Lower lobe of right lung (tissue), 2 donors: ENCODE data around the gene NTN3. TPM values are rescaled to one million over a fixed set of nuclear protein-coding genes. Genes with fewer than 3 reads are reported as not detected.

Source experiments
- ATAC-seq, 2 donors: fragments of 200-7000 bp; cut with Tn5 transposase; one replicate each; pipeline ENCODE4 v1.9.1; 2020 to 2022; ENCODE audit warnings: mild to moderate bottlenecking in 2 of 2, moderate library complexity in 2 of 2
- DNase-seq: peaks from one replicate; pipeline ENCODE4 v3.0.0-alpha.2; 2020
- H3K27ac ChIP-seq: fragments of 200-600 bp; one replicate; pipeline ENCODE4 v1.8.0; 2022
- H3K27me3 ChIP-seq: fragments of 200-600 bp; one replicate; pipeline ENCODE4 v1.8.0; 2022; ENCODE audit warnings: low read depth
- H3K36me3 ChIP-seq: fragments of 200-600 bp; one replicate; pipeline ENCODE4 v1.8.0; 2022; ENCODE audit warnings: mild to moderate bottlenecking
- H3K4me1 ChIP-seq: fragments of 200-600 bp; one replicate; pipeline ENCODE4 v1.8.0; 2022
- H3K4me3 ChIP-seq: fragments of 200-600 bp; one replicate; pipeline ENCODE4 v1.8.0; 2022; ENCODE audit warnings: mild to moderate bottlenecking
- H3K9me3 ChIP-seq: fragments of 200-600 bp; one replicate; pipeline ENCODE4 v1.8.0; 2022
- intact Hi-C: fragments of 100-400 bp; cut with DNase I; formaldehyde crosslinking; loops from one replicate; pipeline ENCODE4 v1.11.0; 2022
- total RNA-seq: library from RNA; stranded (reverse); fragmentation: NEBNext Ultra II Directional; extraction: Animal tissue kit (Norgen Biotek cat#: 25700); gene quantifications from one replicate; pipeline ENCODE4 v1.2.1, GENCODE V29; 2021
- TF ChIP-seq, protein P1 (sequence below): fragments of 200-600 bp; IDR thresholded peaks from one replicate; pipeline ENCODE4 v1.8.0; 2022; ENCODE audit warnings: antibody characterized with exemption, mild to moderate bottlenecking
- donor health status: DM: no; HTN: yes; CAD: no; lungs with severe emphysema.

The NTN3 gene
- total RNA-seq, 1 donor from 2014 or later, result 0.24 TPM

DNA sequence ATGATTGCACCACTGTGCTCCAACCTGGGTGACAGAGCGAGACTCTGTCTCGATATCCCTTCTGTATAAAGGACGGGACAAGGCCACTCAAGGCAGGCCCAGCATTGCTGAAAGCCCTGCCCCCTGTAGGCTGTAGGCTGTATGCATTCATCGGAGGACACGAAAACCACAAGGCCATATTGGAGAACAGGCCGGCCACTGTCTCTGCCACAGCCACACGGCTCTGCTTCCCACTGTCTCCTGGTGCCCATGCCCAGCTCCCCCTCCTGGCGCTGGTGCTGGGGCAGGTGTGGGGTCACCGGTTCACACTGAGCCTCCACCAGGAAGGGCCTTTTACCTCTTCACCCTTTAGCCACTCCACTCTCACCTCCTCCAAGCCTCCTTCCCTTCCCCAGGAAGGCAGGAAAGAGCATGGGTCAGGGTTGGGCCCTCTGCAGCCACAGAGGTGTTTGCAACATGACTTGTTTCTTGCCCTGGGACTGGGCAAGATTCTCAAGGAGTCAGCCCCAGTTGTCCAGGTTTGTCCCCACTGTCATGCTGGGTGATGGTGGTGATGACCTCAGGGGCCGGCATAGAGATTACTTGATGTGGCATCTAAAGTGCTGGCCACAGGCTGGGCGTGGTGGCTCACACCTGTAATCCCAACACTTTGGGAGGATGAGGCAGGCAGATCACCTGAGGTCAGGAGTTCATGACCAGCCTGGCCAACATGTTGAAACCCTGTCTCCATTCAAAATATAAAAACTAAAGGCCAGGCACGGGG lies 5.3 kb upstream of the NTN3 start:
- TF ChIP-seq, protein P1, sequence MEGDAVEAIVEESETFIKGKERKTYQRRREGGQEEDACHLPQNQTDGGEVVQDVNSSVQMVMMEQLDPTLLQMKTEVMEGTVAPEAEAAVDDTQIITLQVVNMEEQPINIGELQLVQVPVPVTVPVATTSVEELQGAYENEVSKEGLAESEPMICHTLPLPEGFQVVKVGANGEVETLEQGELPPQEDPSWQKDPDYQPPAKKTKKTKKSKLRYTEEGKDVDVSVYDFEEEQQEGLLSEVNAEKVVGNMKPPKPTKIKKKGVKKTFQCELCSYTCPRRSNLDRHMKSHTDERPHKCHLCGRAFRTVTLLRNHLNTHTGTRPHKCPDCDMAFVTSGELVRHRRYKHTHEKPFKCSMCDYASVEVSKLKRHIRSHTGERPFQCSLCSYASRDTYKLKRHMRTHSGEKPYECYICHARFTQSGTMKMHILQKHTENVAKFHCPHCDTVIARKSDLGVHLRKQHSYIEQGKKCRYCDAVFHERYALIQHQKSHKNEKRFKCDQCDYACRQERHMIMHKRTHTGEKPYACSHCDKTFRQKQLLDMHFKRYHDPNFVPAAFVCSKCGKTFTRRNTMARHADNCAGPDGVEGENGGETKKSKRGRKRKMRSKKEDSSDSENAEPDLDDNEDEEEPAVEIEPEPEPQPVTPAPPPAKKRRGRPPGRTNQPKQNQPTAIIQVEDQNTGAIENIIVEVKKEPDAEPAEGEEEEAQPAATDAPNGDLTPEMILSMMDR, result no peak
- H3K27ac ChIP-seq, result no peak overlapping the region
- H3K27me3 ChIP-seq, result peaks cover 32% of the 10 kb centered on the region
- intact Hi-C loops, result no loop called here
- H3K4me3 ChIP-seq, result no peak overlapping the region
- peaks cover 27% of the 10 kb centered on the region for H3K4me1 ChIP-seq
- DNase-seq (no peak), ATAC-seq (no peak)
- no peaks in the 10 kb centered on the region for H3K9me3 ChIP-seq
- no peaks in the 10 kb centered on the region for H3K36me3 ChIP-seq

DNA sequence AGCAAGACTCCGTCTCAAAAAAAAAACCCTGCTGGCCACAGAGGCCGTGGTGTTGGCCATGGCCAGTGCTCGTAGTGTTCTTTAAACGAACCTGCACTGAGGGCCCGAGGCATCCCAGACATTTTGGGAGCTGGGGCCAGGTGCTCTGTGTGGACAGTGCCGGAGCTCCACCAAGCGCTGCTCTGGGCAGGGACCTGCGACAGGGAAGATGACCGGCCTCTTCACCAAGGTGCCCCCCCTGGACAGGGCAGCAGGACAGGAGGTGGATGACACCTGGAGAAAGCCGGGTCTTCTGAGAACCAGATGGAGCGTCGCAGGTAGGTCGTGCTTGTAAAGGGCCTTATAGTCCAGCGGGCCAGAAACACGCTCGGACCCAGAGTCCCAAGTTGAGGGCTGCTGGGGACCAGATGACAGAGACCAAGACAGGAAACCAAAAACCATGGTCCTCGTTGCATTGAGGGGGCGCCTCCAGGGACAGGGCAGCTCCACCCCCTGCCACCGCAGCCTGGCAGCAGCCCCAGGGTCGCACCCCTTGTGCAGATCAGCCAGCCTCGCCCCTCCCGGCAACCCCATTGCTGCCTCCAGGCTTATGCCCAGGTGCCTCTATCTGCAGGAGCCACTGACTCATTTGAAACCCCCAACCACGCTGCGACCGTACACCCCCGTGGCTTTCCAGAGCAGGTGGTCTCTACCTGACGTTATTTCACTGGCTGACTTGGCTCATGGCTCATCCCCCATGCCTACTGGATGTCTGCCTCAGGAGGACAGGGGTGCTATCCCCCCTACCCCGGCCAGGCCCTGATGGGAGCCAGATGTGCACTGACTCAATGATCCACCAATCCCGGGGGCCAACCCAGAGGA lies 4.2 kb upstream of the NTN3 start:
- Histone ChIP-seq H3K4me1 (peaks cover 37% of the 10 kb centered on the region), H3K9me3 (no peaks in the 10 kb centered on the region), H3K36me3 (no peaks in the 10 kb centered on the region), H3K4me3 (peak overlapping the region; percentile 48), H3K27me3 (peaks cover 43% of the 10 kb centered on the region), H3K27ac (no peak overlapping the region)
- intact Hi-C loops, result no loop called here
- no peak for DNase-seq
- TF ChIP-seq, protein P1, result no peak
- ATAC-seq, result no peak

DNA sequence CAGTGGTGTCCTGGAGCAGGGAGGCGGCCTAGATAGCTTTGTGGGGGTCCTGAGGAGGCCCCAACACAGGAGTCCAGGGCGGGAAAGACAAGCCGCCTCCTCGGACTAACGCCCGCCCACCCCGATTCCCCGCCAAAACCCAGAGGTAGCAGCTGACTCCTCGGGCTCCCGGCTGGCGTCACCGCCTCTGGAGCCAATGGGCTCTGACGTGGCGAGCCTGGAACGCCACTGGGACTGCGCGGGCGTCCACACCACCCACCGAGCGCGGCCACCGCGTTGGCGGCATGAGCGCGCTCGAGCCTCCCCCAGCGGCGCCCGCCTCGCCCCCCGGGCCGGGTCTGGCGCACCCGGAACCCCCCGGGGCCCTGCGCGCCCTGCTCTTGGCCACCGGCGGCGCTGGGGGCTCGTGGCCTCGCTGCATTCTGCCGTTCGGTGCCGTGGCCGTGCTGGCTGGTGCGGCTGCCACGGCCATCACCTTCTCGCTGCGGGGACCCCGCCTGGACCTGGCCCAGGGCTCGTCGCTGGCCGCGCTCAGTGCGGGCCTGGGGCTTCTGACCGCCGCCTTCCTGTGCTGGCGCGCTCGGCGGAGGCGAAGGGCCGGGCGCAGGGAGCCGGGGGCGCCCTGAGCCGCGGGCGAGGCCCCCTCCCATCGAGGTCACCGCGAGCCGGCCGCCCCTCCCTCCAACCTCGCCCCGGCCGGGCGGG lies 3.4 kb upstream of the NTN3 start:
- Histone ChIP-seq H3K4me3 (peak overlapping the region; percentile 48), H3K36me3 (no peaks in the 10 kb centered on the region), H3K27me3 (peaks cover 51% of the 10 kb centered on the region), H3K9me3 (no peaks in the 10 kb centered on the region), H3K4me1 (peaks cover 40% of the 10 kb centered on the region), H3K27ac (no peak overlapping the region)
- ATAC-seq, result peak; percentile 71 to 79
- DNase-seq, result peak; percentile 77
- intact Hi-C loops, result no loop called here
- TF ChIP-seq, protein P1, result no peak

DNA sequence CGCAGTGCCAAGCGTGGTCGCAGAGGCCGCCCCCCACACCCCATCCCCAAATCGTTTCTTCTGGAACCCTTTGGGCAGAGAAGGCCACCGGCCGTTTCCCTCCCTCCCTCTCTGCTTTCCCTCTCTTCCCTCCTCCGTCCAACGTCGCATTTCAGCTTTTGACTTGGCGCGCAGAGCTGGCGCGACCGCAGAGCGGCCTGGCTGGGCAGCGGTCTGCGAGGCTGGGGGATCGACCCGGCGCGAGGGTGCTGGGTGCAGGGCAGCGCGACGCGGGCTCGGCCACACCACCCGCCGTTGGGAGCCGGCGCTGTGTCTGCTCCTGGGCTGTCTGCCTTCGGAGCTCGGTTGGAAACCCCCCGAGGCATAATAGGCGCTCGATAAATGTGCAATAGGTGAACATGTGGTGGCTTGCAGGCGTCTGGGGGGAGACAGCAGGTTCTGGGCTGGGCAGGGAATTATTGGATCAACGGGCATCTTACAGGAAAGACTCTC lies 2.8 kb upstream of the NTN3 start:
- H3K4me1 ChIP-seq, result peaks cover 42% of the 10 kb centered on the region
- H3K36me3 ChIP-seq, result no peaks in the 10 kb centered on the region
- DNase-seq (no peak), ATAC-seq (peak; percentile 30 to 34)
- TF ChIP-seq, protein P1, result no peak
- H3K4me3 ChIP-seq, result peak overlapping the region; percentile 48
- H3K9me3 ChIP-seq, result no peaks in the 10 kb centered on the region
- no peak overlapping the region for H3K27ac ChIP-seq
- intact Hi-C loops, result no loop called here
- peaks cover 56% of the 10 kb centered on the region for H3K27me3 ChIP-seq

DNA sequence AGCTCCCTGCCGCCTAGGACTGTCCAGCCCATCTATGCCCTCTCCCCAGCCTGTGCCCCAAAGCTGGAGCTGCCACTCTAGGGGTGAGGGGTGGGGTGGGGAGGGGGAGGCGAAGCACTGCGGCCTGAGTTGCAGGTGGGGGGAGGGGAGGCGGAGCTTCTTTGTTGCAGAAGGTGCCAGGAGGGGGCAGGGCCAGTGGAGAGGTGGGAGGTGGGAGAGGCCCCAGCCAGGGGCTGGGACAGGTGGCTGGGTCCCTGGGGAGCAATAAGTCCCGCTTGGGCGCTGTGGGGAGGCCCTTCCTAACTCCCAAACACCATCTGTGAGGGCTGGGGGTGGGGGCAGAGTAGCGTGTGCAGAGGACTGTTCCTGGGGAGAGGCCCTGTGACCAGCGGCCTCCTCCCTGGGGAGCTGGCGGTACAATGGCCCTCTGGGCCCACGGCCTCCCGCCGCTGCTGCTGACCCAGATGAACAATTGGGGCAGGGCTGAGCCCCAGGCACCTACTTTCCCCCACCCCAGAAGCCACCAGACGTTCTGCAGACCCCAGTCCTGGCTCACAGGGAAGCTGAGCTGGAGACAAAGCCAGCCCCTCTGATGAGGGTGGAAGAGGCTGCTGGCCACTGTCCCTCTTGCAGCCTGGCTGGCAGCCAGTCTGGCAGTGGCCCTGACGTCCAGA lies 2.2 kb upstream of the NTN3 start:
- Histone ChIP-seq H3K27me3 (peaks cover 56% of the 10 kb centered on the region), H3K4me1 (peaks cover 46% of the 10 kb centered on the region)

More for the DNA sequence above, 2.2 kb upstream of the NTN3 start:
- Histone ChIP-seq H3K36me3 (no peaks in the 10 kb centered on the region), H3K4me3 (no peak overlapping the region), H3K9me3 (no peaks in the 10 kb centered on the region), H3K27ac (no peak overlapping the region)
- no peak for ATAC-seq
- TF ChIP-seq, protein P1, result no peak
- intact Hi-C loops, result no loop called here
- DNase-seq, result no peak
